ENCODE data around the gene TMEM190. TPM values are rescaled to one million over a fixed set of nuclear protein-coding genes. Genes with fewer than 3 reads are reported as not detected.

Gene TMEM190
- total RNA-seq, 4 donors from 2014 or later = 2.7 TPM; not detected in 3

DNA sequence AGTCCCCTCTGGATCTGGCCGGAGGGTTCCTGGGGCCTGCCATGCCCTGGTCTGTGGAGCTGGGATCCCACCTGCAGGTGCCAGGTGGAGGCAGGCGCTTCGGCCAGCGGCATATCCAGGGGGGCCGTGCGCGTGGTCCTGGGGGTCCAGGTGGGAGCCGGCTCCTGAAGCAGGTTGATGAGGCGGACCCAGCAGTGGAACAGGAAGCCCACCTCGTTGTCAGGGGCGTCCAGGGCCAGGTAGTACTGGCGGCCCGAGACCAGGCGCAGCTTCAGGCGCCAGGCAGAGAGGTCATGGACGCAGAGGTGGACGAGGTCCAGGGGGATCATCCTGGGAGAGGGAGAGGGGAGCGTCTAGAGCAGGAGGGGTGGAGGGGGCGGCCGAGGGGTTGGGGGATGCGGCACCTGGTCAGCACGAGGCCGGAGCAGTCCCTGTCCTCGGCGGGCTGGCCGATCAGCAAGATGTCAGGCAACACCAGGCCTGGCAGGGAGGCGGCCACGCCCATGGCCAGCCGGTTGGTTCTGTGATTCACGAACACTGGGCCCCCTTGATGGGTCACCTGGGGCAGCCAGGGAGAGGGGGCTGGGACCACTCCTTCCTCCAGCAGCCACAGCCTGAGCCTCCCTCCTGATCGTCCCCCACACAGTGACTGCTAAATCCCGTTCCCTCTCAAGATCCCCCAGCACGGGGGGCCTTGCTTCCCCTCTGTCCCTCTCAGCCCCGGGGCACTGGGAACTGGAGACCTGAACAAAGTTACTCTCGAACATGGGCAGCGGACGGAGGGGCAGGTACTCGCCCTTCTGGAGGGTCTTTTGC lies 14.2 kb upstream of the TMEM190 start:
- Histone ChIP-seq H3K9me3 (no peaks in the 10 kb centered on the region), H3K36me3 (no peaks in the 10 kb centered on the region), H3K27me3 (peaks cover 0 to 21% of the 10 kb centered on the region in 2 donors), H3K27ac (no peak overlapping the region), H3K4me3 (no peak overlapping the region), H3K4me1 (no peaks in the 10 kb centered on the region)
- WGBS, 2 donors = 75 to 80% methylated on average over 22 to 38 of the region's 38 CpGs
- DNase-seq (ENCODE audit: low spot score in 2 of 2) = no peak
- TF ChIP-seq CTCF (IDR thresholded peaks at IDR 0.05) (no peak), EP300 (IDR thresholded peaks at IDR 0.05) (no peak), POLR2A (IDR thresholded peaks at IDR 0.05) (no peak)

GRCh38 chr19:55362990-55363716 lies 13.5 kb upstream of the TMEM190 start, which contains the start of gene GARIN5B:
GARIN5B (minus strand) TSS chr19:55363260; CDS start chr19:55363066, 194 bp downstream.
- H3K27me3 ChIP-seq = peaks cover 0 to 25% of the 10 kb centered on the region in 2 donors
- TF ChIP-seq CTCF (IDR thresholded peaks at IDR 0.05) = no peak
- TF ChIP-seq EP300 (IDR thresholded peaks at IDR 0.05) = no peak
- TF ChIP-seq POLR2A (IDR thresholded peaks at IDR 0.05) = no peak
- no peak within 1 kb of the TSS for H3K27ac ChIP-seq
- no peaks in the 10 kb centered on the region for H3K9me3 ChIP-seq
- H3K4me1 ChIP-seq = no peaks in the 10 kb centered on the region
- H3K36me3 ChIP-seq = no peaks in the 10 kb centered on the region
- 66 to 73% methylated on average over 17 to 27 of the region's 27 CpGs for WGBS, 2 donors
- no peak for DNase-seq (ENCODE audit: low spot score in 2 of 2)
- no peak within 1 kb of the TSS for H3K4me3 ChIP-seq

DNA sequence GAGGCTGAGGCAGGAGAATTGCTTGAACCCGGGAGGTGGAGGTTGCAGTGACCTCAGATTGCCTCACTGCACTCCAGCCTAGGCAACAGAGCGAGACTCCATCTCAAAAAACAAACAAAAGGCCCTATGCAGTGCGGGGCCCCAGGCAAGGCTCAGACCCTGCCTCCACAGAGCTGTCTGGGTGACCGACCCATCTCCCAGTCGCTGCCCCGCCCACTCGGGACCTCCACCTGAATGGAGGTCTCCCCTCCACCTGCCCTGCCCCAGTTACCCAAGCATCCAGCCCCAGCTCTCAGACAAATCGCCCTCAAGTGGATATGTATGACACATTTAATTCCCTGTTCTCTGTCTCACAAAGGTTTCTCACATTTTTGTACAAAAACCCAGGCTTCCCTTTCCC lies 11.4 kb upstream of the TMEM190 start:
- peaks cover 0 to 17% (median 9%) of the 10 kb centered on the region in 4 donors for H3K4me1 ChIP-seq
- DNase-seq (ENCODE audit: low spot score in 2 of 2) = no peak
- no peak overlapping the region for H3K4me3 ChIP-seq
- no peaks in the 10 kb centered on the region for H3K36me3 ChIP-seq
- 78 to 88% methylated on average over 8 of the region's 8 CpGs for WGBS, 2 donors
- no peak overlapping the region for H3K27ac ChIP-seq
- peaks cover 4 to 45% of the 10 kb centered on the region in 2 donors for H3K27me3 ChIP-seq
- no peak for TF ChIP-seq EP300 (IDR thresholded peaks at IDR 0.05)
- no peak for TF ChIP-seq CTCF (IDR thresholded peaks at IDR 0.05)
- no peak for TF ChIP-seq POLR2A (IDR thresholded peaks at IDR 0.05)
- H3K9me3 ChIP-seq = no peaks in the 10 kb centered on the region

DNA sequence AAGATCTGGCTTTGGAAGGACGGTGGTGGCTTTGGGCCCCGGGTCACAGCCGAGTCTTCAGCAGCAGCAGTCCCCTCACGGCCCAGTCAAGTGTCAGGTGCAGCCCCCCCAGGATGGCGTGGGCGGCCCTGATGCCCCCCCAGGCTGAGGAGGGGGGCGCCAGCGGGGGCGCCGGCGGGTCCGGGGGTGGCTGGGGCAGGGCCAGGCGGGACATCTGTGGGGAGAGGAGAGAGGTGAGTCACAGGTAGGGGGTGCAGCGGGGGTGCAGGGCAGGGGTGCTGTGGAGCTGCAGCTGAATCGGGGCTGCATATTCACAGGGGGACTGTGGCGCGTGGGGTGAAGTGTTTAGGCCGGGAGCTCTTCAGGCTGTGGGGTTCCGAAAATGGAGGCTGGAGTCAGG lies 10.7 kb upstream of the TMEM190 start:
- H3K27me3 ChIP-seq = peaks cover 4 to 52% of the 10 kb centered on the region in 2 donors
- no peak overlapping the region for H3K4me3 ChIP-seq
- TF ChIP-seq CTCF (IDR thresholded peaks at IDR 0.05) (no peak), EP300 (IDR thresholded peaks at IDR 0.05) (no peak)
- no peaks in the 10 kb centered on the region for H3K9me3 ChIP-seq
- H3K4me1 ChIP-seq = peaks cover 0 to 21% (median 10%) of the 10 kb centered on the region in 4 donors
- no peak overlapping the region for H3K27ac ChIP-seq
- 66 to 68% methylated on average over 16 to 19 of the region's 19 CpGs for WGBS, 2 donors
- no peaks in the 10 kb centered on the region for H3K36me3 ChIP-seq
- no peak for DNase-seq (ENCODE audit: low spot score in 2 of 2)

- peaks cover 4 to 61% of the 10 kb centered on the region in 2 donors for H3K27me3 ChIP-seq
- DNase-seq (ENCODE audit: low spot score in 2 of 2) = no peak
- H3K4me3 ChIP-seq = no peak overlapping the region
- H3K27ac ChIP-seq = no peak overlapping the region
- H3K9me3 ChIP-seq = no peaks in the 10 kb centered on the region
- no peaks in the 10 kb centered on the region for H3K36me3 ChIP-seq
- 90 to 94% methylated on average over 3 of the region's 3 CpGs for WGBS, 2 donors
- H3K4me1 ChIP-seq = peaks cover 0 to 21% (median 10%) of the 10 kb centered on the region in 4 donors
- TF ChIP-seq POLR2A (IDR thresholded peaks at IDR 0.05) = no peak
- no peak for TF ChIP-seq CTCF (IDR thresholded peaks at IDR 0.05)
- TF ChIP-seq EP300 (IDR thresholded peaks at IDR 0.05) = no peak
Observed at GRCh38 chr19:55366790-55367189, 9.8 kb upstream of the TMEM190 start.

All from tibial nerve (tissue), 4 donors.